Stimulated activated CD4-positive, alpha-beta T cell treated with anti-CD3 and anti-CD28 coated beads, Interleukin-12 subunit alpha, Interleukin-12 subunit beta, amount 100 ng/mL, for 24 hours (primary cell): ENCODE data around the gene GPATCH4.
"Not testable (repeated sequence)": the region's sequence is repeated elsewhere in the genome, so short reads cannot be mapped to it uniquely, and the experiment has no call there.

Experiments used
- DNase-seq, 2 experiments: peaks; one replicate each; pipeline ENCODE4 v3.0.0-alpha.2; 2020; ENCODE audit warnings: low read depth in 2 of 2

The GPATCH4 gene

DNA sequence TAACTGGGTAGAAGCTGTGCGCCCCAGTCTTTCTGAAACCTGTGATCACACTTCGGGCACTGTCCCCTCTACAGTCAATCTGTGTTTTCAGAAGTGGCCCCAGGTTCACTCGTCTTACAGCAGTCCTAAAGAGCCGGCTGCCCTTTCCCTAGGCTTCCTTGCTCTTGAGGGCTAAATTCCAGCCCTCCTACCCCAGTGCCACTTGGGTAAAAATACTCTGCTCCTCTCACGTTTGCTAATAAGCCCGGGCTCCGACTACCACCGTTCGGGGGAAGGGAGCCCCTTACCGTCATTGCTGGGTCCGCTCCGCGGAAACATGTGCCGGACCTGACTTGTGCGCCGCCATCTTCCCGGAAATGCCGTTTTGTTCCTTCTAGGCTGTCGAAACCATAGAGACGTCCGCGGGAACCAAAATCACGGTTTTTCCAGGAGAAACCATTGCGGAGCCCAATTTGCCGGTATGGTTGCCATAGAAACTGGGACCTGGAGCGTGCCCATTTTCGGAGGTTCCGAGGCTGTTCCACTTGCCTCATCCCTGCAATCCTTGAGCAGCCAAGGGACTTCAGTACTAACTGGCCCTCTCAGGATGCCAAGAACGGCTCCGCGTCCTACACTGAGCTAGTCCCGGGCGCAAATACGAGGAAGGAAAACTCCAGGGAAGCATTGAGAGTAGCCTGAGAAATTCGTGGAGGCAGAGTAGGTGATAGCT is at the start of gene GPATCH4:
Gene GPATCH4, minus strand, starts transcription at position 358 of the 709 bp plus-strand sequence.
- peak; percentile 64 to 77 for DNase-seq

DNA sequence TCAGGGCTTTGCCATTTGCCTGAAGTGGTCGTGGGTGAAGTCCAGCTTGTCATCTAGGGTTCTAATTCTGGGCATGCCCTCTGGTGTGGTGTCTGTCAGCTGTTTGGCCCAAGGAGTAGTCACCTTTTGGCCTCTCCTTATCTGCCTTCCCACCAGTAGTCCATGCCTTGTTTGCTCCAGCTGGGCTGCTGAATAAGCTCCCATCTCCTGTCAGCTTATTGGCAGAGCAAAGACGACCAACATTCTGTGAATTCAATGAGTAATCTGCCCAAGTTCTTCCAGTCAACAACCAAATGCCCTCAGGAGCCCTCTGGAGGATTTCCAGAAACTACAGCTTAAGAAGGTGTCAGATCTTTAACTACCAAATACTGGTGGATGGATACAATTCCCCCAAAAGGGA is 47.7 kb upstream of the GPATCH4 start:
- DNase-seq = no peak

DNA sequence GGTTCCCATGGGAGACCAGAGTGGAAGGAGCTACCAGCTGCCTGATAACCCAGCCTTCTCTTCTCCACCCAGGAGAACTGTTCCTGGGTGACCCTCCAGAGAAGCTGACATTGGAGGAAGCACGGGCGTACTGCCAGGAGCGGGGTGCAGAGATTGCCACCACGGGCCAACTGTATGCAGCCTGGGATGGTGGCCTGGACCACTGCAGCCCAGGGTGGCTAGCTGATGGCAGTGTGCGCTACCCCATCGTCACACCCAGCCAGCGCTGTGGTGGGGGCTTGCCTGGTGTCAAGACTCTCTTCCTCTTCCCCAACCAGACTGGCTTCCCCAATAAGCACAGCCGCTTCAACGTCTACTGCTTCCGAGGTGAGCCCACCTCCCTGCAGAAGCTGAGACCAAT is 47.2 kb upstream of the GPATCH4 start:
- DNase-seq = no peak

DNA sequence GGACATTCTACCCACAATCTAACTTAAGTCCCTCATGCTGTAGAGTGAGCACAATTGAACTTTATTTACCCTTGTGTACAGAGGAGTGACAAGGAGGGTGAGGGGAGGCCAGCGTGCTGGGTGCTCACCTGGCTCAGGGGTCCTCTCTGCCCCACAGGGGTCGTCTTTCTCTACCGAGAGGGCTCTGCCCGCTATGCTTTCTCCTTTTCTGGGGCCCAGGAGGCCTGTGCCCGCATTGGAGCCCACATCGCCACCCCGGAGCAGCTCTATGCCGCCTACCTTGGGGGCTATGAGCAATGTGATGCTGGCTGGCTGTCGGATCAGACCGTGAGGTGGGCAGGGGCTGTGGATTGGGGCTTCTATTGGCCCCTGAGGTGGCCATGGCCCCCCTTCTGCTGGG is 46.1 kb upstream of the GPATCH4 start:
- DNase-seq = no peak

DNA sequence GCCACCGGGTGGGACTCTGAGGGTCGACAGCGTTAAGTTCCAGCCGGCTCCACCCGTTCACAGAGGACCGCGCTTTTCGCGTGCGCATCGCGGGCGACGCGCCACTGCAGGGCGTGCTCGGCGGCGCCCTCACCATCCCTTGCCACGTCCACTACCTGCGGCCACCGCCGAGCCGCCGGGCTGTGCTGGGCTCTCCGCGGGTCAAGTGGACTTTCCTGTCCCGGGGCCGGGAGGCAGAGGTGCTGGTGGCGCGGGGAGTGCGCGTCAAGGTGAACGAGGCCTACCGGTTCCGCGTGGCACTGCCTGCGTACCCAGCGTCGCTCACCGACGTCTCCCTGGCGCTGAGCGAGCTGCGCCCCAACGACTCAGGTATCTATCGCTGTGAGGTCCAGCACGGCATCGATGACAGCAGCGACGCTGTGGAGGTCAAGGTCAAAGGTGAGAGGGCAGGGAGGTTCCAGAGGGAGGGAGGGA is 45.5 kb upstream of the GPATCH4 start:
- DNase-seq = no peak

DNA sequence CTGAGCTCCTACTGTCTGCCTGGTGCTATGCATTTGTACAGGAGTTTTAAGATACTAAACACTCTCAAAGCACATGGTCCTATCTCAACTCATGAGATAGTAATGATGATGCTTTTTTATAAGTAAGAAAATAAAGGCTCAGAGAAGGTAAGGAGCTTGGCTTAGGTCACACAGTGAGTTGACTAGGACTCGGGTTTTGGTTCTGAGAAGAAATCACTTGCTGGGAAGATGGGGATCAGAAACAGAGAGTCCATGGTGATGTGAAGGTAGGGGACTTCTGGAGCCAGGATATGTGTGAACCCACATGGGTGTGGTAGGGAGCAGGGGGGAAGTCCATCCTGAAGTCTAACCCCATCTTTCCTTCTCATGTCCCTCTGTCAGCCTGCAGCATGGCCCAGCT is 44.4 kb upstream of the GPATCH4 start:
- no peak for DNase-seq

DNA sequence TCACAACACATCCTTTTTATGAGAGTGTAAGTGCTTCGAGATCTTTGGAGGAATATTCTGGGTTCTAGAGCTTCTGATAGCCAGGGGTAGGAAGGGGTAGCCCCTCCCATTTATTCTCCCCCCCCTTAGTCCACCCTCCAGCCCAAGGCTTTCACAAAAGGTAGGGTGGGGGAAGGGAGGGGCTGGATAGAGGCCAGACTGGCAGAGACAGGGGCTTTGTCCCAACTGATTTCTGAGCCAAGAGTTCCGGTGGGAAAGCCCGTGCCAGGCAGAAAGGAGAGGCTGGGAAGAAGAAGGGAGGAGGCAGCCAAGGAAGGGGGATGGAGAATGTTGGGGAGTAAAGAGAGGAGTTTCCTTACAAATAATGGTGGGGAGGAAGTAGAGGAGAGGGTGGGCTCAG is 43.8 kb upstream of the GPATCH4 start:
- DNase-seq = no peak

DNA sequence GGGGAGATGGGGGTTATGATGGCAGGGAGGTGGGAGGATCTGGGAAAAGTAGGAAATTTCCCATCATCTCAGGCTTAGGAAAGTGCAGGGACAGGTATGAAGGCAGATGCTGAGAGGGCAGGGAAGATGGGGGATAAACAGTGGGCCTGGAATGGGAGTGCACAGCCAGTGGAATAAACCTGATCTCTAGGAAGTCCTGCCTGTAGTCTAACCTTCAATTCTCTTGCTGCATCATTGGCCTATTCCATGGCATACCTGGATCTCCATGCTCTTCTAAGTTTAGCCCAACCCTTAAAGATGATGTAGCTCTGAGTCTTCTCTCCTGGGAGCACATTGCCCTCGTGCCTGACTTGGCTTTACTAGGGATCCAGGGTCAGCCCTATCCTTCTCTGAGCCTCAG is 43.4 kb upstream of the GPATCH4 start:
- no peak for DNase-seq

DNA sequence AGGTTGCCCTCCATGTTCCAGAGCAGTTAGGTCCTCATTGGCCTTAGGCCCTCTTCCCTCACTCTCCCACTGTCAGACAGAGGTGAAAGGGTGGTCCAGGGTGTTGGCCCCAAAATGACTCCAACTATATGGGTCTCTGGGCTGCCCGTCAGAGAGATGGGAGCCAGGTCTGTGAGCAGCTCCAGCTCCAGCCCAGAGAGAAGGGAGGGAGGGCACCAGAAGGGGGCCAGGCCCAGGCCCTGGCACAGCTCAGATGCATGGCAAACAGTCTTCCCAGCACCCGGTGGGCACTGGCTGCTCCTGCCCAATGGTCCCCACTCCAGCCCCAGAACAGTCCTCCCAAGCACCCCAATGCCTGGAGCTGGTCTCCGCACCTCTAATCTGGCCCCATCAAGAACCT is 42.9 kb upstream of the GPATCH4 start:
- no peak for DNase-seq

DNA sequence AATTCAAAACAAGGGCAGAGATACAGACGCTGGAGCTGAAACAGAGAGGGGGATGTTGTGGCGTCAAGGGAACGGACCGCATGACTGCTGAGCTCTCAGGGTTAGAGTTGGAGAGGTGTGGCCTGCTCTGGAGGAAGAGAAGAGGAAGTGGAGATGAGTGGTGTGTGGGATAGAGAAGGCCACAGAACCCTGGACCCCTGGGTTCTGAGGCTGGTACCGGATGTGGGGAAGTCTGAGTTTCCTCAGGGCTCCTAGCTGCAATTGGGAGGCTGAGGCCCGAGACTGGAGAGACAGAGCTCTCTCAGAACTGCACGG is 42.5 kb upstream of the GPATCH4 start:
- DNase-seq = no peak

DNA sequence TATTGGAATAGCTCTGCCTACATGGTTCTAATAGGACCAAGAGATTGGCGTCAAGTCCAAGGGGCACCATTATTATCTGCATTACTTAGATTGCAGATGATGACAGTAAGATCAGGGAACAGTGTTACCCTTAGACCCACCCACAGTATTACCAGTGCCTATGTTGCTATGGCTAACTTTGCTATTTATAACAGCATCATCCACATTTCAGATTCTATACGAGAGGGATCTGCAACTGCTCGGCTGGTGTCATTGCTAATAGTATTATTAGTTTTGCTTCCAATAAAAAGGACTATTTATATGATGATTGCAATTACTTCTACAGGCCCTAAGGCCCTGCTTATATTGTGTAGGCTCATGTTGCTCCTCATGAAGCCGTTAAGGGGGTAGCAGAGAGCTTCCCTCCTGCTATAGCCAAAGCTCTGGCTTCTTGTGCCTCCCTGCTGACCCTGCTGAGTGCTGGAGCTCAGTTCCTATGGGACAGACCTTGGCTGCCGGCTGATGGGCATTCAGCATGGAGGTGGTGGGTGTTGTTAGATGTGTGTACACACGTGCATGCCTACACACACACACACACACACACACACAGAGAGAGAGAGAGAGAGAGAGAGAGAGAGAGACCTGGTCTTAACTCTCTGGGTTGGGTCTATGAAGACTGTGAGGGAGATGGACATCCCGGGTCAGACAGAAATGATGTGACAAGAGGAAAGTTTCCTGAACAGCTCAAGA is 41.9 kb upstream of the GPATCH4 start:
- no peak for DNase-seq

DNA sequence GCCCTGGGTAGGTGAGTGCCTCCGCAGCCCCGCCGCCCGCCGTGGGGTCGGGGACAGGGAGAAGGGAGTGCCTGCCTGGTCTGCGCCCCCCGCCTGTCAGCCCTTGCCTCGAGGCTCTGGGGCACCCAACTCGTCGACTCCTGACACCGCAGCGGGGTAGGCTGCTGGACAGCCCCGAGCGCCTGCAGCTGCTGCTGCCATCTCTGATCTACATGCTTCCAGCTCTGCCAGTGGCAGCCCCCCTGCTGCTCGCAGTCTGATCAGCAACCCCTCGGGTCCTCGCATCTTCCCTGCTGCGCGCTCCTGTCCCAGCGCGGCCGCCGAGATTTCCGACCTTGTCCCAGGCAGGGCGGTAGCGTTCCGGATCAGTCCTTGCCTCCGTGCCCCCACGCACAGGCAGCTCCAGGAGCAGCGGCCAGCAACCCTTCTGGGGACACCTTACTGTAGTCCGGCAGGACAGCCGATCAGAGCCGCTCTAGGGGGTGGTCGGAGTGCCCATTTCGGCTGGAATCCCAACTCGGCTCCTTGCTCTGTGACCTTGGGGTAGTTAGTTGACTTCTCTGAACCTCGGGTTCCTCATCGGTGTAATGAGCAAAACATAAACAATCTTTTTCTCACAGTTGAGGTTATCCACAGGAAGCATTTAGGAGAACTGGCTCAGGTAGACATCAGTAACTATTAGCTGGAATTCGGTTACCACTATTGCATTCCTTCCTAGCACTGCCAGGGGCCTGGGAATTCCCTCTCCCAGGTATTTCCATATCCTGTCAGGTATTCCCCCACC is 41.2 kb upstream of the GPATCH4 start:
- no peak for DNase-seq

DNA sequence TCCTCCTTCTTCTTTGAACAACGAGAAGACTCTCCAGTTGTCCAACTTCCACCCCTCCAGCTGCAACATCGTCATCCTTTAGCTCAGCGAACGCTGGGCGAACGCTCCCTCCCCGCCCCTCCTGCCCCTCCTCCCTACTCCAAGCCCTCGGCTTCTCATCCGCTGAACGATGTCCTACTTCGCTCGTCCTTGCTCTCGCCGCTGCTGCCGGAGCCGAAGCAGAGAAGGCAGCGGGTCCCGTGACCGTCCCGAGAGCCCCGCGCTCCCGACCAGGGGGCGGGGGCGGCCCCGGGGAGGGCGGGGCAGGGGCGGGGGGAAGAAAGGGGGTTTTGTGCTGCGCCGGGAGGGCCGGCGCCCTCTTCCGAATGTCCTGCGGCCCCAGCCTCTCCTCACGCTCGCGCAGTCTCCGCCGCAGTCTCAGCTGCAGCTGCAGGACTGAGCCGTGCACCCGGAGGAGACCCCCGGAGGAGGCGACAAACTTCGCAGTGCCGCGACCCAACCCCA is 40.5 kb upstream of the GPATCH4 start, which contains the start of gene BCAN:
Gene BCAN, plus strand, starts transcription at position 357 of the 504 bp plus-strand sequence. CDS start 3,938 bp downstream, outside the sequence.
- DNase-seq = no peak

DNA sequence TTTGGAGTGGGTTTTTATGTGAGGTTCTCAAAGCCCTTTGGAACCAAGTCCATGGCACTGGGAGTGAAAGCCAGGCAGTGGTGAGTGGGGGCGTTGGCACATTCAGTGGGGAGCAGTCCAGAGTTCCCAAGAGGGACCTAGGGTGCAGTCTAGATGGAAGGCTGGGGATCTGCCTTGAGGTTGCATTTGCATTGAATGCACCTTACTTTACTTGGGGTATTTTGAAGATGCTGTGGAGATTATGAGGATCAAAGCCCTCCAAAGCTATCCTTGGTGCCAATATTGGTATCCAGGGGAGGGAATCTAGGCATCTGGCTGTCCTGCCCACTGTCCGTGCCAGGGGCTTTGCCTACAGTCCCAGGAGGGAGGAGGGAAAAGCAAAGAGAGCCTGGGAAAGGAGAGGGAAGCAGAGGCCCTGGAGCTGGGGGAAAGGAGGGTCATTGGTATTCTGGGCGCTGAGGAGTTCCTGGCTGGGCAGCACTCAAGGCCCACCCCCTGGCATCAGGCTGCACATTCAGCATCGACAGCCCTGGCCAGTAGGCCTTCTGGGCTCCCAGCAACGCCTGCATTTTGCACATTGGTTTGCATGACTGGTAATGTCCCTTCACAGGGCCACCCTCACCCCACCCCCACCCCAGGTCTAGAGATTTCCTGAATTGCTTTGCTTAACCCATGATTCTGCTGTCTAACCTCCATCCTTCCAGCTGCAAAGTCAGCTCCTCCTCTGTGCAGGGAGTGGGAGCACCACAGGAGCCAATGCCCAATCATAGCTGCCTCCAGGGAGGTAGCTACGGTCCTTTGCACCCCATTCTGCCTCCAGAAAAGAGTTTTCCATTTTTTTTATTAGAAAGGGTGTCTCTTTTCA is 39.8 kb upstream of the GPATCH4 start:
- DNase-seq = no peak

DNA sequence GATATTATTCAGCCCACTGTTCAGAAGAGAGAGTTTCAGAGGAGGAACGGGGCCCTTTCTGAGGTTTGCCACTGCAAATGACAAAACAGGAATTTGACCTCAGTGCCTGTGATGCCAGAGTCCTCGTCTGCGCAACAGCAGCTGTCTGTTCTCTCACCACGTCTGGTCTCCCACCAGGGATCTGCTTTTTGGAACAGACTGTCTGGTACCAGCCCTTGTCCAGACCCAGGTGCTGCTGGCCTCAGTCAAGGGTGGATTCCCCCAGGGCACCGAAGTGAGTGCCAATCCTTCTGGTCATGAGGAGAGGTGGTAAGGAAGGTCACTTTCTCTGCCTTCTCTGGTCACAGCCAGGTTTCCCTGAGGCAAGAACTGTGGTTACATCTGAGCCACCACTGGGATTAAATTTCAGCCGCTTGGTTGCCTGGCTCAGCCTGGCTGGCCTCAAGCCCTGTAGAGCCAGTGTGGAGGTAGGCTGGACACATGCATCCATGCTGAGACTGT is 38.4 kb upstream of the GPATCH4 start:
- DNase-seq = no peak

DNA sequence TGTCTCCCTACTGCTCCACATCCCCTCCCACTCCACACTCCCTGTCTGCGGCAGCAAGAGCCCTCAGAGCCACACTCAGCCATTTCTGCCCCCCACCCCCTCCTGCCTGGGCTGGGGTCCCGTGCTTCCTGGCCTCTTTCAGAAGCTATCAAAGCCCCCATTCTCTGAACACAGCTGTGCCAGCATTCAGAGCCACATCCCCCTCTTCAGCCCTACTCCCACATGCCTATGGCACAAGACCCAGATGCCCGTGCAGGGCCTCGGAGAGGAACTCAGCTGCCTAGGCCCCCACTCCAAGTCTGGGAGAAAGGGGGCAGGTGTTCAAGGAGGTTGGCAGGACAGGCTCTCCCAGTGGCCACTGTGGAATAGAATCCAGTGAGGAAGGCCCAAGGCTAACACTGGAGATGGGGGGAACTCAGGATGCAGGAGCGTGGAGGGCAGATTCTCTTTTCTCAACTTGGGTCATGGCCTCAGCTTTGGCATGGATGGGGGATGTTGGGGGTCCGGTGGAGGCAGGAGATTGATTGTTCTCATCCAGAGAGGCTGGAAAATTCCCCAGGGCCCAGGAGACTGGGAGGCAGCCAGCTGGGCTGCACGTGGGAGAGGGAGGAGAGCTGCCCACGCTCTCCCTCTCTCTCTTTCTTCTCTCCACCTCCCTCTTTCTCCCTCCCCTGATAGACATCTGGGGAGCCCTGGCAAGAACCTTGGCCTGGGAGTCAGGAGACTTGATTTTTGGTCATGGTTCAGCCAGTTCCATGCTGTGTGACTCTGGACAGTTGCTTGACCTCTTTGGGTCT is 37.1 kb upstream of the GPATCH4 start:
- no peak for DNase-seq

DNA sequence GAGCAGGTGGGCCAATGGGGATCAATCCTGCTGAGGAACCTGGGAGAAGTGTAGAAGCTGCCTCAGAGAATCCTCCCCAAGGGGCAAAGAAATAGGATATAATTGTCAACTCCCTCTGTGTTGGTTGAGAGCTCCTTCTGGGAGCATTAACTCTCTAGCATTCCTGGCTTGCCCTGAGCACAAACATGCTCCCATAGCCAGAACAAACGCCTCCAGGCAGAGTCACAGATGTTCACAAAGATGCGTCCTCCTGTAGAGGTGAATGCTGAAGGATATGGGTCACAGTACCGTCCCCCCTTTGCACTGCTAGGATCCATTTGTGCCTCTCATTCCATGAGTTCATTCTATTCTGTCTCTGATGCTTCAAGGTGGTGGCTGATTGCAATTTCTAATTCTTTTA is 31.1 kb upstream of the GPATCH4 start:
- DNase-seq = no peak

DNA sequence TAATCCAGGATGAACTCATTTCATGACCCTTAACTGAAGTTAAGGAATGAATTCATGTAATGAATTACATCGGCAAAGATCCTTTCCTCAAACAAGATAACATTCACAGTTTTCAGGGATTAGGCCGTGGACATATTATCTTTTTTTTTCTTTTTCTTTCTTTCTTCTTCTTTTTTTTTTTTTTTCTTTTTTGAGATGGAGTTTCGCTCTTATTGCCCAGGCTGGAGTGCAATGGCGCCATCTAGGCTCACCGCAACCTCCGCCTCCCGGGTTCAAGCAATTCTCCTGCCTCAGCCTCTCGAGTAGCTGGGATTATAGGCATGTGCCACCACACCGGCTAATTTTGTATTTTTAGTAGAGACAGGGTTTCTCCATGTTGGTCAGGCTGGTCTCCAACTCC is 29.9 kb upstream of the GPATCH4 start:
- DNase-seq = not testable (repeated sequence)

DNA sequence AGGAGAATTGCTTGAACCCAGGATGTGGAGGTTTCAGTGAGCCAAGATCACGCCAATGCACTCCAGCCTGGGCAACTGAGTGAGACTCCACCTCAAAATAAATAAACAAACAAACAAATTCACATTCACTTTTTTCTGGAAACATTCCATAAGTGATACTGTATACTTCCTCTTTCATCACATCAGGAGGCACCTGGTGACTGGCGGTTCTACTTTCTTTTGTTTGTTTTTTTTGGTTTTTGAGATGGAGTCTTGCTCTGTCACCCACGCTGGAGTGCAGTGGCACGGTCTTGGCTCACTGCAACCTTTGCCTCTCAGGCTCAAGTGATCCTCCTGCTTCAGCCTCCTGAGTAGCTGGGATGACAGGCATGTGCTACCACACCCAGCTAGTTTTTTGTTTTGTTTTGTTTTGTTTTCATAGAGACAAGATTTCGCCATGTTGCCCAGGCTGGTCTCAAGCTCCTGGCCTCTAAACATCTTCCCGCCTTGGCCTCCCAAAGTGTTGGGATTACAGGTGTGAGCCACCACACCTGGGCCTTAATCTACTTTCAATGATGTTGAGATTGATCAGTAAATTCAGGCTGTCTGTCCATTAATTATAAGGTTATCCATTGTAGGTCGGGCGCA is 28.7 kb upstream of the GPATCH4 start:
- DNase-seq = no peak

DNA sequence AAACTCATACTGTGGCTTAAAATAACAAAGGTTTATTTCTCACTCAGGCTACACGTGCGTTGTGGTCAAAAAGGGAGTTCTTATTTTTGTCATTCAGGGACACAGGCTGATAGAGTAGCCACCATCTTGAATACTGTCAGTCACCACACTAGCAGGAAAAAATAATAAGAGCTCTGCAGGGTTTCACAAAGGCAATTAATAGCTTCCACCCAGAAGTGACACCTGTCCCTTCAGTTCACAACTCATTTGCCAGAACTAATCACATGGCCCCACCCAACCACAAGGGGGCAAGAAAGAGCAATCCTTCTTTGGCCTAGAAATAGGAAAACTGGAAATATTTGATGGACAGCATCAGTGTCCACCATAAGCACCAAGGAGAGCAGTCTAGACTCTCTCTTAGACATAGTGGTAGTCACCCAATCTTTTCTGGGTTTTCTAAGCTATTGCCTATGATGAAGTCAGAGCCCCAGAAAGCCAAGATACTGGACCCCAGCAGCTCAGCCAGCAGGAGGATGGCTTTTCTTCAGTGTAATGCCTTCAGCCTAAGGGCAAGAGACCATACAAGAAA is 26.1 kb upstream of the GPATCH4 start:
- no peak for DNase-seq
